SU-DHL-6 (cell line): ENCODE data around the gene AADAC.

Experiments
- CTCF ChIP-seq: fragments of 200-600 bp; sonication (generic); IDR thresholded peaks from one replicate; pipeline ENCODE4 v1.5.1; 2017; ENCODE audit warnings: antibody characterized with exemption, mild to moderate bottlenecking, low read length, moderate library complexity; ENCODE audit not compliant: insufficient read depth, poor library complexity, severe bottlenecking
- EZH2phosphoT487 ChIP-seq: fragments of 200-600 bp; sonication (generic), shearing (Covaris generic); conservative IDR thresholded peaks from 2 replicates; pipeline ENCODE4 v1.6.1; 2018; ENCODE audit warnings: mild to moderate bottlenecking, antibody characterized with exemption, low read length, moderate library complexity, mixed read lengths

GRCh38 chr3:151798466-151798865, 15.4 kb upstream of the AADAC start:
- TF ChIP-seq CTCF (no peak), EZH2phosphoT487 (no peak)
